Measurements from ENCODE around the gene CYTH2. TPM values are rescaled to one million over a fixed set of nuclear protein-coding genes. Genes with fewer than 3 reads are reported as not detected.
A peak's percentile ranks its signal among the peaks of the same experiment; 100 is the strongest.

Gene CYTH2
- total RNA-seq, 1 donor from 2014 or later: 81.6 TPM

- H3K4me3 ChIP-seq (ENCODE audit: low read depth, low read length): no peak overlapping the region
- TF ChIP-seq, protein P1, sequence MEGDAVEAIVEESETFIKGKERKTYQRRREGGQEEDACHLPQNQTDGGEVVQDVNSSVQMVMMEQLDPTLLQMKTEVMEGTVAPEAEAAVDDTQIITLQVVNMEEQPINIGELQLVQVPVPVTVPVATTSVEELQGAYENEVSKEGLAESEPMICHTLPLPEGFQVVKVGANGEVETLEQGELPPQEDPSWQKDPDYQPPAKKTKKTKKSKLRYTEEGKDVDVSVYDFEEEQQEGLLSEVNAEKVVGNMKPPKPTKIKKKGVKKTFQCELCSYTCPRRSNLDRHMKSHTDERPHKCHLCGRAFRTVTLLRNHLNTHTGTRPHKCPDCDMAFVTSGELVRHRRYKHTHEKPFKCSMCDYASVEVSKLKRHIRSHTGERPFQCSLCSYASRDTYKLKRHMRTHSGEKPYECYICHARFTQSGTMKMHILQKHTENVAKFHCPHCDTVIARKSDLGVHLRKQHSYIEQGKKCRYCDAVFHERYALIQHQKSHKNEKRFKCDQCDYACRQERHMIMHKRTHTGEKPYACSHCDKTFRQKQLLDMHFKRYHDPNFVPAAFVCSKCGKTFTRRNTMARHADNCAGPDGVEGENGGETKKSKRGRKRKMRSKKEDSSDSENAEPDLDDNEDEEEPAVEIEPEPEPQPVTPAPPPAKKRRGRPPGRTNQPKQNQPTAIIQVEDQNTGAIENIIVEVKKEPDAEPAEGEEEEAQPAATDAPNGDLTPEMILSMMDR (conservative IDR thresholded peaks at IDR 0.05; ENCODE audit: low read depth, low read length): no peak
- DNase-seq (ENCODE audit: low read depth): no peak
Observed at GRCh38 chr19:48461651-48461981, 7.6 kb upstream of the CYTH2 start.

- DNase-seq (ENCODE audit: low read depth): no peak
- H3K4me3 ChIP-seq (ENCODE audit: low read depth, low read length): no peak overlapping the region
- TF ChIP-seq, protein P1 (conservative IDR thresholded peaks at IDR 0.05; ENCODE audit: low read depth, low read length): no peak
Observed at GRCh38 chr19:48461982-48462655, 7.0 kb upstream of the CYTH2 start.

GRCh38 chr19:48465215-48465614, 4.0 kb upstream of the CYTH2 start:
- no peak for DNase-seq (ENCODE audit: low read depth)
- TF ChIP-seq, protein P1 (conservative IDR thresholded peaks at IDR 0.05; ENCODE audit: low read depth, low read length): no peak

DNA sequence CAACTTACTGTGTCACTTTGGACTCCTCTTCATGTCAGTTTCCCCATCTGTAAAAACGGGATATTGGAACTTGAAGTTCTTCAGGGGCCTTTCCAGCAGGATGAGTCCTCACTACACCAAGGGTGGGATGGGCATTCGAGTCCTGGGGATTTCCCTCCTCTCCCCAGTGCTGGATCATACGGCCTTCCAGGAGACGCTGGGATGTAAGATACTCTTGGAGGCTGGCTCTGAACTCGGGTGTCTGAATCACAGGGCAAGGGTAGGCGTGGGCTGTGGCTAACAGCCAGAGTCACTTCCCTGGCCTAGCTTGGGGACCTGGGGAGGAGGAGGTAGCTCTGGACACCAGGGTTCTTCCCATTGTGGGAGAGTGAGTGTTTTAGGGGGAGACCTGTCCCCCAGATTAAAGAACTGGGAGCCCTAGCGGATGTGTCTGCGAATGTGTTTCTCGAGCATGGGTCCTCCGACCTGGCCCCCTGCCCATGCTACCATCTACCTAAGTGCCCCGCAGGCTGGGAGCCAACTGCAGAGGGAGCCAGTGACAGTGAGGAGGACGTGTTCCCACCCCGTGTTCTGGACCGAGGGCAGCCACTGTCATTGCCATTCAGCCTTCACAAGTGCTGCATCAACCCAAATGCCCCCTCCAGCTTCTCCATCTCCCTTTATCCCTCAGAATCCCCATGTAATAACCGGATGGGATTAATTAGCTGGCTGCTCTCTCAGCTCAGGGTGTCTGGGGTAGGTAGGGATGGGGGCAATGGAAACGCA, 2.4 kb upstream of the CYTH2 start:
- no peak overlapping the region for H3K4me3 ChIP-seq (ENCODE audit: low read depth, low read length)
- TF ChIP-seq, protein P1 (conservative IDR thresholded peaks at IDR 0.05; ENCODE audit: low read depth, low read length): no peak
- peak; percentile 19 for DNase-seq (ENCODE audit: low read depth)

More at GRCh38 chr19:48465215-48465614, 4.0 kb upstream of the CYTH2 start:
- no peak overlapping the region for H3K4me3 ChIP-seq (ENCODE audit: low read depth, low read length)

- TF ChIP-seq, protein P1 (conservative IDR thresholded peaks at IDR 0.05; ENCODE audit: low read depth, low read length): no peak
- peak; percentile 97 for DNase-seq (ENCODE audit: low read depth)
- H3K4me3 ChIP-seq (ENCODE audit: low read depth, low read length): peak overlapping the region; percentile 71
Observed at GRCh38 chr19:48468772-48469288, 339 bp upstream of the CYTH2 start.

DNA sequence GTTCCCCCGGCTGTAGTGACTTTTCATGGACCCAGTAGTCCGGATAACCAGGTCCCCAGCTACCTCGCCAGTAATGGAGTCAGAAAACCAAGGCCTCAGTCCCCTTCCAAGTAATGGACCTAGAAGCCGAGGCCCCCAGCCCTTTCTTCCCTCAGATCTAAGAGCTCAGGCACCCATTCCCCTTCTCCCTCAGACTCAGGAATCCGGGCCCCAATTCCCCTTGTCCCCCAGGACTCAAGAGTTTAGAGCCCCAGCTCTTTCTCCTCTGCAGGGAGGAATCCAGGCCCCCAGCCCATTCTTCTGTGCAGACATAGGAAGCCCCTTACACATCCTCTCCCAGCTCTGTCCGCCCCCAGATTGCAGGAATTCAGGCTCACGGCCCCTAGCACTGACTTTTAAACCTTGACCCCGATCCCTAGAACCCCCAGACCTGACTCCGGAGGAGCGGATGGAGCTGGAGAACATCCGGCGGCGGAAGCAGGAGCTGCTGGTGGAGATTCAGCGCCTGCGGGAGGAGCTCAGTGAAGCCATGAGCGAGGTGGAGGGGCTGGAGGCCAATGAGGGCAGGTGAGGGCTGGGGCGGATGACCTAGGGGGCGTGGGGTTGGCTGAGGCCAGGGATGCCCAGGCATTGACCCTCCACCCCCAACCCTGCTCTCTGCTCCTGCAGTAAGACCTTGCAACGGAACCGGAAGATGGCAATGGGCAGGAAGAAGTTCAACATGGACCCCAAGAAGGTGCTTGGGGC, 938 bp downstream of the CYTH2 start:
- DNase-seq (ENCODE audit: low read depth): no peak
- TF ChIP-seq, protein P1 (conservative IDR thresholded peaks at IDR 0.05; ENCODE audit: low read depth, low read length): no peak
- H3K4me3 ChIP-seq (ENCODE audit: low read depth, low read length): peak overlapping the region; percentile 71
